Measurements from ENCODE around the gene ABCA13.

ABCA13 gene

GRCh38 chr7:48441848-48442492, 270.7 kb downstream of the ABCA13 start:
- DNase-seq (ENCODE audit: low read depth), result no peak

GRCh38 chr7:48443051-48443450, 271.8 kb downstream of the ABCA13 start:
- no peak for DNase-seq (ENCODE audit: low read depth)

GRCh38 chr7:48446721-48447120, 275.5 kb downstream of the ABCA13 start:
- DNase-seq (ENCODE audit: low read depth), result no peak

GRCh38 chr7:48452218-48452617, 281.0 kb downstream of the ABCA13 start:
- no peak for DNase-seq (ENCODE audit: low read depth)

GRCh38 chr7:48454750-48455192, 283.5 kb downstream of the ABCA13 start:
- no peak for DNase-seq (ENCODE audit: low read depth)

GRCh38 chr7:48455363-48455762, 284.1 kb downstream of the ABCA13 start:
- no peak for DNase-seq (ENCODE audit: low read depth)

GRCh38 chr7:48458701-48459524, 287.7 kb downstream of the ABCA13 start:
- DNase-seq (ENCODE audit: low read depth), result no peak

GRCh38 chr7:48466713-48467112, 295.5 kb downstream of the ABCA13 start:
- no peak for DNase-seq (ENCODE audit: low read depth)

- DNase-seq (ENCODE audit: low read depth), result no peak
Observed at GRCh38 chr7:48471196-48471595, 299.9 kb downstream of the ABCA13 start.

- no peak for DNase-seq (ENCODE audit: low read depth)
Observed at GRCh38 chr7:48472640-48473039, 301.4 kb downstream of the ABCA13 start.

- DNase-seq (ENCODE audit: low read depth), result no peak
Observed at GRCh38 chr7:48473205-48473865, 302.1 kb downstream of the ABCA13 start.

GRCh38 chr7:48481235-48481634, 310.0 kb downstream of the ABCA13 start:
- DNase-seq (ENCODE audit: low read depth), result no peak

GRCh38 chr7:48497521-48497920, 326.3 kb downstream of the ABCA13 start:
- no peak for DNase-seq (ENCODE audit: low read depth)

- no peak for DNase-seq (ENCODE audit: low read depth)
Observed at GRCh38 chr7:48502021-48502420, 330.8 kb downstream of the ABCA13 start.

- no peak for DNase-seq (ENCODE audit: low read depth)
Observed at GRCh38 chr7:48505051-48505450, 333.8 kb downstream of the ABCA13 start.

- no peak for DNase-seq (ENCODE audit: low read depth)
Observed at GRCh38 chr7:48505466-48505865, 334.2 kb downstream of the ABCA13 start.

- no peak for DNase-seq (ENCODE audit: low read depth)
Observed at GRCh38 chr7:48506569-48506968, 335.3 kb downstream of the ABCA13 start.

GRCh38 chr7:48511080-48511479, 339.8 kb downstream of the ABCA13 start:
- DNase-seq (ENCODE audit: low read depth), result no peak

- no peak for DNase-seq (ENCODE audit: low read depth)
Observed at GRCh38 chr7:48512892-48513291, 341.6 kb downstream of the ABCA13 start.

GRCh38 chr7:48515171-48515570, 343.9 kb downstream of the ABCA13 start:
- no peak for DNase-seq (ENCODE audit: low read depth)

- DNase-seq (ENCODE audit: low read depth), result no peak
Observed at GRCh38 chr7:48518092-48518491, 346.8 kb downstream of the ABCA13 start.

- DNase-seq (ENCODE audit: low read depth), result no peak
Observed at GRCh38 chr7:48522692-48523091, 351.4 kb downstream of the ABCA13 start.
